ENCODE measurements around the gene EIF2AK3.
"Not testable (repeated sequence)": the region's sequence is repeated elsewhere in the genome, so short reads cannot be mapped to it uniquely, and the experiment has no call there.

The EIF2AK3 gene

GRCh38 chr2:88624477-88624876 lies 2.8 kb downstream of the EIF2AK3 start (continued):
- TF ChIP-seq ZNF600 (tag by site-specific recombination; IDR thresholded peaks at IDR 0.05) = 0 out of 2 replicates have a peak, but pooled peaks have one; percentile 17

- H3K4me3 ChIP-seq (ENCODE audit: low read depth, low read length); H3K27ac ChIP-seq (ENCODE audit: extremely low read depth, low read depth, low read length); H3K9me3 ChIP-seq (ENCODE audit: control insufficient read depth, insufficient read depth, low read depth, low read length); CTCF ChIA-PET; H3K36me3 ChIP-seq (ENCODE audit: control insufficient read depth in 2 of 2, insufficient read depth in 1 of 2, low read length in 2 of 2): not testable (repeated sequence)
- peak; percentile 29; the same call in 1 of the 2 replicates for TF ChIP-seq PRDM1 (tag by site-specific recombination; IDR thresholded peaks at IDR 0.05)
- peaks cover 15% of the 10 kb centered on the region for H3K4me1 ChIP-seq (ENCODE audit: control insufficient read depth, insufficient read depth, low read length)
- POLR2A ChIA-PET = interaction anchor here (1.1 kb wide), 1 partner anchor 24 kb away, joined by 3 read pairs; no protein-coding TSS in a partner anchor
Measured at GRCh38 chr2:88623831-88624465, 3.3 kb downstream of the EIF2AK3 start.

GRCh38 chr2:88622307-88622706 lies 5.0 kb downstream of the EIF2AK3 start:
- CTCF ChIA-PET = interaction anchor here (1.7 kb wide), 1 partner anchor 50 kb away, joined by 8 read pairs; no protein-coding TSS in a partner anchor
- no peaks in the 10 kb centered on the region for H3K36me3 ChIP-seq (ENCODE audit: control insufficient read depth in 2 of 2, insufficient read depth in 1 of 2, low read length in 2 of 2)
- H3K27ac ChIP-seq (ENCODE audit: extremely low read depth, low read depth, low read length) = no peak overlapping the region
- TF ChIP-seq ZNF292 (tag by site-specific recombination; IDR thresholded peaks at IDR 0.05; ENCODE audit: borderline replicate concordance, low read depth) = no peak
- TF ChIP-seq ZNF843 (tag by site-specific recombination; IDR thresholded peaks at IDR 0.05) = no peak
- TF ChIP-seq ZNF37A (tag by site-specific recombination; IDR thresholded peaks at IDR 0.05) = no peak
- TF ChIP-seq ZNF19 (tag by site-specific recombination; IDR thresholded peaks at IDR 0.05; ENCODE audit: low read depth) = no peak
- no peak for TF ChIP-seq ZNF558 (tag by site-specific recombination; IDR thresholded peaks at IDR 0.05)
- TF ChIP-seq ZNF707 (tag by site-specific recombination; IDR thresholded peaks at IDR 0.05) = no peak
- TF ChIP-seq ZNF138 (tag by site-specific recombination; IDR thresholded peaks at IDR 0.05; ENCODE audit: borderline replicate concordance) = no peak
- POLR2A ChIA-PET = interaction anchor here (0.6 kb wide), 1 partner anchor 31 kb away, joined by 4 read pairs; no protein-coding TSS in a partner anchor
- no peaks in the 10 kb centered on the region for H3K9me3 ChIP-seq (ENCODE audit: control insufficient read depth, insufficient read depth, low read depth, low read length)
- peaks cover 12% of the 10 kb centered on the region for H3K4me1 ChIP-seq (ENCODE audit: control insufficient read depth, insufficient read depth, low read length)
- H3K4me3 ChIP-seq (ENCODE audit: low read depth, low read length) = no peak overlapping the region

GRCh38 chr2:88621432-88621831 lies 5.8 kb downstream of the EIF2AK3 start:
- Histone ChIP-seq H3K4me3 (ENCODE audit: low read depth, low read length) (no peak overlapping the region), H3K36me3 (ENCODE audit: control insufficient read depth in 2 of 2, insufficient read depth in 1 of 2, low read length in 2 of 2) (no peaks in the 10 kb centered on the region), H3K27ac (ENCODE audit: extremely low read depth, low read depth, low read length) (no peak overlapping the region), H3K9me3 (ENCODE audit: control insufficient read depth, insufficient read depth, low read depth, low read length) (no peaks in the 10 kb centered on the region), H3K4me1 (ENCODE audit: control insufficient read depth, insufficient read depth, low read length) (peaks cover 12% of the 10 kb centered on the region)
- POLR2A ChIA-PET = no interaction called here
- CTCF ChIA-PET = interaction anchor here (1.7 kb wide), 1 partner anchor 51 kb away, joined by 8 read pairs; no protein-coding TSS in a partner anchor
- no peak for TF ChIP-seq ZNF677 (tag by site-specific recombination; IDR thresholded peaks at IDR 0.05)
- no peak for TF ChIP-seq ZNF473 (tag by site-specific recombination; IDR thresholded peaks at IDR 0.05)
- no peak for TF ChIP-seq ZEB2 (tag by site-specific recombination; IDR thresholded peaks at IDR 0.05)
- TF ChIP-seq KLF17 (tag by site-specific recombination; IDR thresholded peaks at IDR 0.05) = no peak
- no peak for TF ChIP-seq ZNF664 (tag by site-specific recombination; IDR thresholded peaks at IDR 0.05)
- TF ChIP-seq ZSCAN4 (tag by site-specific recombination; IDR thresholded peaks at IDR 0.05) = no peak
- TF ChIP-seq SP7 (tag by site-specific recombination; IDR thresholded peaks at IDR 0.05) = no peak
- no peak for TF ChIP-seq ZNF624 (tag by site-specific recombination; IDR thresholded peaks at IDR 0.05)
- TF ChIP-seq ZNF292 (tag by site-specific recombination; IDR thresholded peaks at IDR 0.05; ENCODE audit: borderline replicate concordance, low read depth) = no peak
